Thyroid gland (tissue), 4 donors: ENCODE data around the gene PIK3R5. TPM values are rescaled to one million over a fixed set of nuclear protein-coding genes. Genes with fewer than 3 reads are reported as not detected.

Experiments used
- DNase-seq, 2 donors: peaks; one replicate each; pipeline ENCODE4 v3.0.0-alpha.2; 2019
- H3K27ac ChIP-seq, 3 donors: fragments of 200-600 bp; sonication (generic); 1 replicate in 2 of 3; 2 replicates in 1 of 3; pipeline ENCODE4 v1.5.1; 2016 to 2019; ENCODE audit warnings: mild to moderate bottlenecking in 1 of 3, moderate library complexity in 1 of 3
- H3K27me3 ChIP-seq: fragments of 200-600 bp; sonication (generic); one replicate; pipeline ENCODE4 v1.5.1; 2019
- H3K36me3 ChIP-seq, 2 donors: fragments of 200-600 bp; sonication (generic); one replicate each; pipeline ENCODE4 v1.5.1; 2016 to 2019
- H3K4me1 ChIP-seq, 2 donors: fragments of 200-600 bp; sonication (generic); one replicate each; pipeline ENCODE4 v1.5.1; 2017 to 2019
- H3K4me3 ChIP-seq, 3 donors: fragments of 200-600 bp; sonication (generic); replicated peaks in 1 of 3; 1 replicate in 2 of 3; 2 replicates in 1 of 3; pipeline ENCODE4 v1.5.1; 2016; ENCODE audit warnings: mild to moderate bottlenecking in 1 of 3
- H3K9me3 ChIP-seq: fragments of 200-600 bp; sonication (generic); one replicate; pipeline ENCODE4 v1.5.1; 2017
- POLR2A ChIP-seq, 2 donors: fragments of 450-650 bp; IDR thresholded peaks; one replicate each; pipeline ENCODE4 v1.6.1; 2017; ENCODE audit warnings: antibody characterized with exemption in 2 of 2, mild to moderate bottlenecking in 2 of 2, moderate library complexity in 1 of 2
- WGBS, 2 donors: methylation state at CpG; one replicate each; pipeline ENCODE4 v1.1.5; 2017; 5-methylcytosine and 5-hydroxymethylcytosine counted together
- intact Hi-C: fragments of 100-400 bp; cut with DNase I; formaldehyde crosslinking; loops from one replicate; pipeline ENCODE4 v1.15.1; 2023
- total RNA-seq, 4 donors: library from RNA; depleted of rRNA; stranded (reverse); fragments of >200 nt; gene quantifications; one replicate each; pipeline ENCODE4 v1.2.3, GENCODE V29; 2016
- TF ChIP-seq, protein P1 (sequence below), 6 experiments: fragments of 200-600 bp in 3 of 6; fragments of 450-650 bp in 3 of 6; sonication (generic) in 3 of 6; IDR thresholded peaks; one replicate each; pipeline ENCODE4 v1.5.1; 2016 to 2019; ENCODE audit warnings: antibody characterized with exemption in 6 of 6, mild to moderate bottlenecking in 2 of 6, inconsistent platforms in 1 of 6, moderate library complexity in 1 of 6

The PIK3R5 gene
- total RNA-seq, 4 donors from 2014 or later, result 2.3 to 10.6 (median 5.1) TPM

DNA sequence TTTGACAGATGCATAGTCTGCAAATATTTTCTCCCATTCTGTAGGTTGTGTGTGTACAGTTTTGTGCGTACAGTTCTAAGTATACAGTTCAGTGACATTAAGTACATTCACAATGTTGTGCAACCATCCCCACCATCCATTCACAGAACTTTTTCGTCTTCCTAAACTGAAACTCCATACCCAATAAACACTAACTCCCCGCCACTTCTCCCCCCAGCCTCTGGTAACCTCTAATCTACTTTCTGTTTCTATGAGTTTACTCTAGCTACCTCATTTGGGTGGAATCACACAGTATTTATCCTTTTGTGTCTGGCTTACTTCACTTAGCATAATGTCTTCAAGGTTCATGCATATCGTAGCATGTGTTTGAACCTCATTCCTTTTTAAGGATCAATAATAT is 14.3 kb downstream of the PIK3R5 start:
- H3K27me3 ChIP-seq, result no peaks in the 10 kb centered on the region
- no peak overlapping the region for H3K27ac ChIP-seq
- TF ChIP-seq POLR2A (IDR thresholded peaks at IDR 0.05), result no peak
- TF ChIP-seq, protein P1, sequence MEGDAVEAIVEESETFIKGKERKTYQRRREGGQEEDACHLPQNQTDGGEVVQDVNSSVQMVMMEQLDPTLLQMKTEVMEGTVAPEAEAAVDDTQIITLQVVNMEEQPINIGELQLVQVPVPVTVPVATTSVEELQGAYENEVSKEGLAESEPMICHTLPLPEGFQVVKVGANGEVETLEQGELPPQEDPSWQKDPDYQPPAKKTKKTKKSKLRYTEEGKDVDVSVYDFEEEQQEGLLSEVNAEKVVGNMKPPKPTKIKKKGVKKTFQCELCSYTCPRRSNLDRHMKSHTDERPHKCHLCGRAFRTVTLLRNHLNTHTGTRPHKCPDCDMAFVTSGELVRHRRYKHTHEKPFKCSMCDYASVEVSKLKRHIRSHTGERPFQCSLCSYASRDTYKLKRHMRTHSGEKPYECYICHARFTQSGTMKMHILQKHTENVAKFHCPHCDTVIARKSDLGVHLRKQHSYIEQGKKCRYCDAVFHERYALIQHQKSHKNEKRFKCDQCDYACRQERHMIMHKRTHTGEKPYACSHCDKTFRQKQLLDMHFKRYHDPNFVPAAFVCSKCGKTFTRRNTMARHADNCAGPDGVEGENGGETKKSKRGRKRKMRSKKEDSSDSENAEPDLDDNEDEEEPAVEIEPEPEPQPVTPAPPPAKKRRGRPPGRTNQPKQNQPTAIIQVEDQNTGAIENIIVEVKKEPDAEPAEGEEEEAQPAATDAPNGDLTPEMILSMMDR (IDR thresholded peaks at IDR 0.05), result no peak
- intact Hi-C loops, result no loop called here
- H3K9me3 ChIP-seq, result no peaks in the 10 kb centered on the region
- no peaks in the 10 kb centered on the region for H3K4me1 ChIP-seq
- H3K4me3 ChIP-seq, result no peak overlapping the region
- DNase-seq, result no peak
- WGBS, 2 donors, result 90 to 92% methylated on average over 4 of the region's 4 CpGs
- H3K36me3 ChIP-seq, result no peaks in the 10 kb centered on the region

DNA sequence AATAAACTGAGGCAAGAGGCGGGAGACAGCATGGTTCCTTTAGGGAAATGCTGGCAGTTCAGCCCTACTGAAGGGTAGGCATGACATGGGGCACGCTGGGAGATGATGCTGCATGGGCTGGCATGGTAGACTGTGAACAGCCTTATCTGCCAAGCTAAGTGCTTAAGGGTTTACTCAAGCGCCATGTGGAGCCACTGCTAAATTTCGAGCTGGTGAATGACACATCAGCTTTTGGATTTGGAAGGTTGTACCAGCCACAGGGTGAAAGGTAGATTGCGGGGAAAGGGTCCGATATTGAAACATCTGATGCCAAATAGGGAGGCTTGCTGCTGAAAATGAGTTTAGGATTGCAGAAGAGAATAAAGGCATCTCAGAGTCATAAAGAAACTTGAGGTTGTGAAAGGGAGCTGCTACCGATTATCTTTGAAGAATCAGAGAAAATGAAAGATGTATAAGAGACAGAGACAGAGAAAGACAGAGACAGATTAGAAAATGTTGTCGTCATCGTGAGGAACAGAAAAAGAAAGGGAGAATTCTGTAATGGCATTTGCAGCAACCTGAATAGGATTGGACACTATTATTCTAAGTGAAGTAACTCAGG is 16.3 kb downstream of the PIK3R5 start:
- Histone ChIP-seq H3K9me3 (no peaks in the 10 kb centered on the region), H3K4me3 (no peak overlapping the region), H3K4me1 (no peaks in the 10 kb centered on the region), H3K36me3 (no peaks in the 10 kb centered on the region), H3K27me3 (no peaks in the 10 kb centered on the region), H3K27ac (no peak overlapping the region)
- 82 to 85% methylated on average over 9 of the region's 9 CpGs for WGBS, 2 donors
- TF ChIP-seq, protein P1 (IDR thresholded peaks at IDR 0.05), result no peak
- TF ChIP-seq POLR2A (IDR thresholded peaks at IDR 0.05), result no peak
- DNase-seq, result no peak
- intact Hi-C loops, result no loop called here

DNA sequence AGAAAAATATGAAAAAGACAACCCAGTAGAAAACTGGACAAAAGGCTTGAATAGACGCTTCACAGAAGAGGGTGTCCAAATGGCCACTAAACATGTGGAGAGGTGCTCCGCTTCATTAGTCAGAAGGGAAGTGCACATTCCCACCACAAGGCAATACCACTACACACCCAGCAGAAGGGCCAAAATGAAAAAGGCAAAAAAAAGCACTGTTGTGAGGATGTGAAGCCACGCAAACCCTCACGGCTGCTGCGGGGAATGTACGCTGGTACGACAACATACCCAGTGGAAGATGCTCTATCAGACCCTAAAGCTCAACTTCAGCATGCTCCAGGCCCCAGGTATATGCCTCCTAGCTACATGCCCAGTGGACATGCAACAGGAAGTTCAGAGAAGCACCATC is 17.0 kb downstream of the PIK3R5 start:
- no peaks in the 10 kb centered on the region for H3K4me1 ChIP-seq
- DNase-seq, result no peak
- H3K36me3 ChIP-seq, result no peaks in the 10 kb centered on the region
- H3K27ac ChIP-seq, result no peak overlapping the region
- TF ChIP-seq, protein P1 (IDR thresholded peaks at IDR 0.05), result no peak
- no peak for TF ChIP-seq POLR2A (IDR thresholded peaks at IDR 0.05)
- WGBS, 2 donors, result 64 to 71% methylated on average over 7 of the region's 7 CpGs
- H3K27me3 ChIP-seq, result no peaks in the 10 kb centered on the region
- no peaks in the 10 kb centered on the region for H3K9me3 ChIP-seq
- H3K4me3 ChIP-seq, result no peak overlapping the region
- intact Hi-C loops, result no loop called here

DNA sequence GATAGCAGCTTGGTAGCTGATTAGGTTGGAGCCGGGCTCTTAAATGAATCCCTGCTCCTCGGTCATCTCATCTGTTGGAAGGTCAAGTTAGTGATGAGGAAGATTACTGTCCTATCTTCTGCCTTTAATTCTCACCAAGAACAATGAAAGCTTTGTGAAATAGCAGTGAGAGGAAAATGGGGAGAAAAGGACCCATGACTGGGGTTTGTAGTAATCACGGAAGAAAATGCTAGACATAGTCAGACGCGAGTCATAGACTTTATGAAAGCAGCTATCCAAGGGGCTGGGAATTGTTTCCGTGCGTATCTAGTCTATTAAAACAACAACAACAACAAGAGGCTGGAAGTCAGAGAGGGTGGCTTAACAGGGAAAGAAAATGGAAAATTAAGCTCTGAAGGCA is 18.3 kb downstream of the PIK3R5 start:
- Histone ChIP-seq H3K27ac (no peak overlapping the region), H3K36me3 (no peaks in the 10 kb centered on the region), H3K9me3 (no peaks in the 10 kb centered on the region), H3K4me1 (no peaks in the 10 kb centered on the region), H3K4me3 (no peak overlapping the region), H3K27me3 (no peaks in the 10 kb centered on the region)
- 81 to 83% methylated on average over 7 of the region's 7 CpGs for WGBS, 2 donors
- intact Hi-C loops, result no loop called here
- no peak for DNase-seq
- TF ChIP-seq POLR2A (IDR thresholded peaks at IDR 0.05), result no peak
- TF ChIP-seq, protein P1 (IDR thresholded peaks at IDR 0.05), result no peak

DNA sequence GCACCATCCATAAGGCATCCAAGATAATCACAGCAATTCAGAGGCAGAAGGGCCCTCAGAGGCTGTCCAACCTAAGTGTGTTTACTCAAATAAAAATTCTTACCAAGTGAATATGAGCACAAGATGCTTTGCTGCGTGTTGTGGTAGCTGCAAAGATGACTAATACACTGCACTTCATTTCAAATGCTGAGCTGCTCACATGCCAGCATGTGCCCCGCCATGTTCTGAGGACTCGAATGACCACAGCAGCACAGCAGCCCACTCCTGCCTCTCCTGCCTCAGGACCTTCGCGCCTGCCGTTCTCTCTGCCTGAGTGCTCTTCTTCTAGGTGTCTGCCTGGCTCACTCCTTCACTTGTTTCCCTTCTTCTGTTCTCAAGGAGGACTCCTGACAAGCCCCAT is 19.0 kb downstream of the PIK3R5 start:
- Histone ChIP-seq H3K4me1 (no peaks in the 10 kb centered on the region), H3K27ac (no peak overlapping the region), H3K27me3 (no peaks in the 10 kb centered on the region), H3K9me3 (no peaks in the 10 kb centered on the region), H3K36me3 (no peaks in the 10 kb centered on the region), H3K4me3 (no peak overlapping the region)
- TF ChIP-seq POLR2A (IDR thresholded peaks at IDR 0.05), result no peak
- TF ChIP-seq, protein P1 (IDR thresholded peaks at IDR 0.05), result no peak
- DNase-seq, result no peak
- intact Hi-C loops, result no loop called here
- 77% methylated on average over 6 of the region's 6 CpGs for WGBS, 2 donors
